GM12878 (cell line): ENCODE measurements around the gene APOBEC2. TPM values are rescaled to one million over a fixed set of nuclear protein-coding genes. Genes with fewer than 3 reads are reported as not detected.

ENCODE experiments used
- ATAC-seq: fragments of 200-7000 bp; cut with Tn5 transposase; 3 replicates; pipeline ENCODE4 v1.9.1; 2020; ENCODE audit warnings: mild to moderate bottlenecking, moderate library complexity
- BruUV-seq: library from RNA; stranded (reverse); fragments of 400-500 nt; replicated peaks from 2 replicates; lab custom pipeline; 2021; lab: Mats Ljungman, UMichigan
- CTCF ChIA-PET: fragments of 300-600 bp; sonication (Branson Sonifier 250); formaldehyde crosslinking; extraction: SDS; loops from one replicate; lab custom pipeline; 2021; ENCODE audit warnings: inconsistent platforms; lab: Yijun Ruan, JAX
- POLR2A ChIA-PET: fragments of 350-600 bp; formaldehyde crosslinking; extraction: SDS; loops from one replicate; lab custom pipeline; 2021; ENCODE audit warnings: inconsistent platforms; lab: Charles Lee
- RAD21 ChIA-PET: fragments of 300-600 bp; sonication (Branson Sonifier 250); formaldehyde crosslinking; loops from one replicate; lab custom pipeline; 2023; ENCODE audit warnings: antibody characterized with exemption; ENCODE audit not compliant: unreplicated experiment; lab: Charles Lee
- SMC1A ChIA-PET: fragments of 300-600 bp; sonication (Branson Sonifier 250); formaldehyde crosslinking; loops from one replicate; lab custom pipeline; 2023; ENCODE audit not compliant: unreplicated experiment, uncharacterized antibody; lab: Charles Lee
- DNase-seq: peaks from one replicate; pipeline ENCODE4 v3.0.0-alpha.2; 2011; ENCODE audit warnings: low read depth, low spot score
- FAIRE-seq: peaks from 3 replicates; lab custom pipeline; 2011; peaks lifted over from hg19 to GRCh38; lab: Jason Lieb, UNC
- H2AFZ ChIP-seq: 2 replicates; pipeline ENCODE4 v1.6.0; 2011; ENCODE audit warnings: low read depth, low read length, control low read depth; ENCODE audit not compliant: control insufficient read depth
- H3K27ac ChIP-seq: 2 replicates; pipeline ENCODE4 v1.5.1; 2011; ENCODE audit warnings: control low read depth; ENCODE audit not compliant: control insufficient read depth, insufficient read depth
- H3K27me3 ChIP-seq, 2 experiments: replicated peaks in 1 of 2; 2 replicates each; pipeline versions ENCODE4 v1.6.0 to v1.6.1; 2011; ENCODE audit warnings: low read length in 1 of 2; ENCODE audit not compliant: control insufficient read depth in 2 of 2, insufficient read depth in 2 of 2
- H3K36me3 ChIP-seq, 2 experiments: 2 replicates each; pipeline ENCODE4 v1.5.1; 2011; ENCODE audit warnings: low read length in 1 of 2; ENCODE audit not compliant: control insufficient read depth in 2 of 2, insufficient read depth in 2 of 2
- H3K4me1 ChIP-seq: 2 replicates; pipeline ENCODE4 v1.6.1; 2011; ENCODE audit warnings: mild to moderate bottlenecking, low read length, moderate library complexity, mixed read lengths; ENCODE audit not compliant: control insufficient read depth, insufficient read depth
- H3K4me2 ChIP-seq: 2 replicates; pipeline ENCODE4 v1.6.0; 2011; ENCODE audit warnings: control low read depth; ENCODE audit not compliant: control insufficient read depth, insufficient read depth
- H3K4me3 ChIP-seq: fragments of 200-600 bp; sonication (generic); 2 replicates; pipeline ENCODE4 v1.5.1; 2016
- H3K79me2 ChIP-seq: 2 replicates; pipeline ENCODE4 v1.6.0; 2011; ENCODE audit warnings: low read length; ENCODE audit not compliant: control insufficient read depth, insufficient read depth
- H3K9ac ChIP-seq: 2 replicates; pipeline ENCODE4 v1.8.0; 2011; ENCODE audit warnings: low read length, control low read depth, mixed read lengths; ENCODE audit not compliant: control insufficient read depth, insufficient read depth
- H3K9me3 ChIP-seq: replicated peaks from 3 replicates; pipeline ENCODE4 v1.5.1; 2011; ENCODE audit warnings: mild to moderate bottlenecking, low read length; ENCODE audit not compliant: control insufficient read depth, insufficient read depth
- H4K20me1 ChIP-seq: 2 replicates; pipeline ENCODE4 v1.6.0; 2011; ENCODE audit not compliant: control insufficient read depth, insufficient read depth
- POLR2AphosphoS2 ChIP-seq: IDR thresholded peaks from 2 replicates; pipeline ENCODE4 v1.6.1; 2011; ENCODE audit warnings: low read depth, mild to moderate bottlenecking, low read length, improper control_type of control experiment, moderate library complexity
- RUNX3 ChIP-seq: IDR thresholded peaks from 2 replicates; pipeline ENCODE4 v1.6.1; 2012; ENCODE audit warnings: low read length, inconsistent platforms
- SREBF2 ChIP-seq: IDR thresholded peaks from 2 replicates; pipeline ENCODE4 v1.6.1; 2012; ENCODE audit warnings: mild to moderate bottlenecking, low read length
- WGBS: methylation state at CpG from one replicate; pipeline ENCODE4 v1.1.6; 2016; ENCODE audit warnings: low lambda C conversion rate; ENCODE audit not compliant: insufficient replicate concordance, insufficient coverage; ENCODE audit errors: missing lambda C conversion rate; 5-methylcytosine and 5-hydroxymethylcytosine counted together
- in situ Hi-C: fragments of 300-500 bp; cut with MboI; formaldehyde crosslinking; loops from 9 replicates; pipeline ENCODE4 v1.14.3; 2018; ENCODE audit warnings: mixed read lengths
- intact Hi-C: fragments of 100-400 bp; cut with micrococcal nuclease; formaldehyde crosslinking; loops from one replicate; pipeline ENCODE4 v1.14.2; 2022; ENCODE audit not compliant: unreplicated experiment
- polyA plus RNA-seq, 11 experiments: library from polyadenylated mRNA; depleted of rRNA in 4 of 11; unstranded in 6 of 11; stranded (reverse) in 5 of 11; fragments of >200 nt; fragmentation: Nextera tagmentation in 4 of 11; fragmentation: Illumina TruSeq in 1 of 11; extraction: Ambion mirVana in 4 of 11; extraction: Trizol in 1 of 11; gene quantifications; 1 replicate in 1 of 11; 2 replicates in 10 of 11; pipeline versions ENCODE4 v1.2.1 to v1.2.3, GENCODE V29; 2011 to 2016; ENCODE audit warnings: inconsistent platforms in 2 of 11, missing spikeins in 2 of 11, low read depth in 1 of 11
- total RNA-seq, 4 experiments: library from RNA; depleted of rRNA in 3 of 4; stranded (reverse); fragments of >200 nt in 3 of 4; fragmentation: Illumina TruSeq in 1 of 4; extraction: Trizol in 1 of 4; gene quantifications; 2 replicates each; pipeline versions ENCODE4 v1.2.1 to v1.2.3, GENCODE V29; 2013 to 2021
- TF ChIP-seq, protein P1 (sequence below): fragments of 450-650 bp; conservative IDR thresholded peaks from 2 replicates; pipeline ENCODE4 v1.6.1; 2017; ENCODE audit warnings: mild to moderate bottlenecking, moderate library complexity

APOBEC2 gene
- total and polyA plus RNA-seq, 10 of the 15 experiments (the other 5 are each of a cell fraction or from before 2014, with no cell fraction given) = 0.11 to 1.4 (median 0.87) TPM; not detected in 6

DNA sequence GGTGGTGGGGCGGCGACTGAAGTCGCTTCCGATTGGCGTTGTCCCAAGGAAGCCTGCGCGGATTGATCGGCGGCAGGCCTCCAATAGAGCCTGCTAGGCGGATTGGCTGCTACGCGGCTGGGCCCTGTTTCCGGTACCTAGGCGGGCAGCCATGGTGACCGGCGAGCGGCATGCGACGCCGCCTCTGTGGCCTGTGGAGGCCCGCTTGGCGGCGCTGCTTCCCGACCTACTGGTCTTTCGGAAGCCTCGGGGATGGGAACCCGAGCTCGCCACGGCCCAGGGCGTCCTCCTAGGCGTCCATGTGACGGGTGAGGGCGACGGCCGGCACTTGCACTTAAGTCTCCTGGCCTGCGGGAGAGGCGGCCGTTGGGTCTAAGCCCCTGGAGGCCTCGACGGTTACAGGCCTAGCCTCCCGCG lies 47.9 kb downstream of the APOBEC2 start:
- no TSS peak for BruUV-seq
- ATAC-seq = no peak
- 98% methylated on average over 42 of the region's 42 CpGs for WGBS
- Histone ChIP-seq H3K79me2 (no peaks in the 10 kb centered on the region), H4K20me1 (no peaks in the 10 kb centered on the region), H3K4me3 (no peak overlapping the region), H3K9ac (no peak overlapping the region), H3K36me3 (peaks cover 7 to 32% of the 10 kb centered on the region in 2 experiments), H3K9me3 (no peaks in the 10 kb centered on the region), H3K27me3 (no peaks in the 10 kb centered on the region), H2AFZ (no peak overlapping the region), H3K4me1 (no peaks in the 10 kb centered on the region), H3K4me2 (no peak overlapping the region), H3K27ac (no peak overlapping the region)
- in situ Hi-C loops (no loop called here), intact Hi-C loops (no loop called here)
- CTCF ChIA-PET = no interaction called here
- SMC1A ChIA-PET = interaction anchor here (1.0 kb wide), 1 partner anchor 82 kb away, joined by 4 read pairs; no protein-coding TSS in a partner anchor
- RAD21 ChIA-PET = no interaction called here
- FAIRE-seq = no peak
- POLR2A ChIA-PET = no interaction called here
- TF ChIP-seq, protein P1, sequence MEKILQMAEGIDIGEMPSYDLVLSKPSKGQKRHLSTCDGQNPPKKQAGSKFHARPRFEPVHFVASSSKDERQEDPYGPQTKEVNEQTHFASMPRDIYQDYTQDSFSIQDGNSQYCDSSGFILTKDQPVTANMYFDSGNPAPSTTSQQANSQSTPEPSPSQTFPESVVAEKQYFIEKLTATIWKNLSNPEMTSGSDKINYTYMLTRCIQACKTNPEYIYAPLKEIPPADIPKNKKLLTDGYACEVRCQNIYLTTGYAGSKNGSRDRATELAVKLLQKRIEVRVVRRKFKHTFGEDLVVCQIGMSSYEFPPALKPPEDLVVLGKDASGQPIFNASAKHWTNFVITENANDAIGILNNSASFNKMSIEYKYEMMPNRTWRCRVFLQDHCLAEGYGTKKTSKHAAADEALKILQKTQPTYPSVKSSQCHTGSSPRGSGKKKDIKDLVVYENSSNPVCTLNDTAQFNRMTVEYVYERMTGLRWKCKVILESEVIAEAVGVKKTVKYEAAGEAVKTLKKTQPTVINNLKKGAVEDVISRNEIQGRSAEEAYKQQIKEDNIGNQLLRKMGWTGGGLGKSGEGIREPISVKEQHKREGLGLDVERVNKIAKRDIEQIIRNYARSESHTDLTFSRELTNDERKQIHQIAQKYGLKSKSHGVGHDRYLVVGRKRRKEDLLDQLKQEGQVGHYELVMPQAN = no peak
- 0 out of 2 replicates have a peak, but pooled peaks have one; percentile 19 for TF ChIP-seq POLR2AphosphoS2
- DNase-seq = no peak

GRCh38 chr6:41103847-41104246 lies 50.8 kb downstream of the APOBEC2 start:
- no peak for FAIRE-seq
- ChIA-PET POLR2A (interaction anchor here (0.6 kb wide), 1 partner anchor 236 kb away, joined by 3 read pairs; no protein-coding TSS in a partner anchor), CTCF (interaction anchor here (0.6 to 2.3 kb wide), 8 partner anchors 8 to 940 kb away, joined by 3 to 13 read pairs (median 4); no protein-coding TSS in a partner anchor), SMC1A (interaction anchor here (1.4 kb wide), 1 partner anchor 17 kb away, joined by 4 read pairs; no protein-coding TSS in a partner anchor), RAD21 (interaction anchor here (0.6 to 1.0 kb wide), 2 partner anchors 14 to 229 kb away, joined by 3 to 4 read pairs; no protein-coding TSS in a partner anchor)
- TF ChIP-seq RUNX3 = peak; percentile 13; the same call in 1 of the 2 replicates
- TF ChIP-seq SREBF2 = no peak
- Histone ChIP-seq H3K36me3 (peaks cover 0 to 8% of the 10 kb centered on the region in 2 experiments), H3K9ac (no peak overlapping the region), H4K20me1 (no peaks in the 10 kb centered on the region), H3K4me2 (no peak overlapping the region), H3K4me3 (no peak overlapping the region), H3K9me3 (no peaks in the 10 kb centered on the region), H3K79me2 (no peaks in the 10 kb centered on the region), H3K27me3 (no peaks in the 10 kb centered on the region), H2AFZ (no peak overlapping the region), H3K4me1 (no peaks in the 10 kb centered on the region), H3K27ac (no peak overlapping the region)
- BruUV-seq = no TSS peak
- no peak for ATAC-seq
- in situ Hi-C loops (no loop called here), intact Hi-C loops (no loop called here)
- DNase-seq = no peak
- 3% methylated on average over 3 of the region's 3 CpGs for WGBS
